ENCODE data around the gene NFATC1.

NFATC1 gene

DNA sequence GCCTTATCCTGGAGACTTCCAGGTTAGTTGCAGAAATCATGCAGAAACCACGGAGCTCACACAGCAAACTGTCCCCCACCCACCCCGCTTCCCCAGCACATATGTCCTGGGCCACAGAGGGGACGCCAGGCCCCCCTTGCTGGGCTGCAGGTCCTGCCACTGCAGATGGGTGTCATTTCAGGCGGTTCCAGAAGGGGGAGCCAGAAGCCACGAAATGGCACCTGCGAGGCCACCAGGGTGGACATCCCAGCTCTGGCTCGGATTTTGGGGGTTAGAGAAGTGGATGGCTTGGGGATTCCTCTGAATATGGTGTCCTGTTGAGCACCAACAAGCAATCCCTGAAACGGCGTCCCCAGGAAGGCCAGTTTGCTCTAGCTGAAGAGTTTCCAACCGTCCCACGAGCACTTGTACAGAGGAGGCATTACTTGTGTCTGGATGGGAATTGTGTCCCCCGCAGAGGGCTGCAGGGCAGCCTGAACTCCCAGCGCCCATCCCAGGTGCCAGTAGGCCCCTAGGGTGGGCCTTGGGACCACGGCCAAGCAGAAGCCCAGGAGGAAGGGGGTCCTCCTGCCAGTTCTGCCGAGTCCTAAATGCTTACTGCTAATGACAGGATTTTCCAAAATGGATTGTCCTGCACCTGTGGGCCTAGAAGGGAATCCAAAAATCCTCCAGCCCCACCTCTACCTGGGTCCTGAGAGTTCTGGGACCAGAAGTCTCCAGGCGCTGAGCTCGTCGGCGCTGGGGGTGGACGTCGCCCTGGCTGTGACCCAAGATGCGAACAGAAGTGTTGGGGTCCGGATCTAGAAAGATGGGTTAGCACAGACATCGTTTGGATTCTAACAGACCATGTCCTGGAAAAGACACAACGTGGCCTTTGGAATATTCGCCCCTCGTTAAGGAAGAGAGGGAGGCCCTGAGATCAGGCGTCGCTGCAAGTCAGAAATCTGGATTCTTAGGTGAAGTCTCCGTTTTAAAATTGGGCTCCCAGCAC lies 14.6 kb upstream of the NFATC1 start:
- H3K27ac ChIP-seq (ENCODE audit: insufficient read depth, low read length, poor library complexity, severe bottlenecking): no peak overlapping the region
- DNase-seq: peak in 2 of 3 donors; percentile 49 to 56
- no peaks in the 10 kb centered on the region for H3K9me3 ChIP-seq (ENCODE audit: control insufficient read depth, low read length)
- H3K4me3 ChIP-seq (ENCODE audit: insufficient read depth, low read depth, low read length, poor library complexity, severe bottlenecking): no peak overlapping the region
- H3K27me3 ChIP-seq (replicated peaks; ENCODE audit: control insufficient read depth, insufficient read depth, low read length, poor library complexity, severe bottlenecking): no peaks in the 10 kb centered on the region
- H3K4me1 ChIP-seq (ENCODE audit: control insufficient read depth, insufficient read depth, low read length, poor library complexity, severe bottlenecking): peaks cover 3% of the 10 kb centered on the region
- H3K36me3 ChIP-seq (ENCODE audit: control insufficient read depth, insufficient read depth, low read length): peaks cover 18% of the 10 kb centered on the region

GRCh38 chr18:79381811-79382311 lies 13.9 kb upstream of the NFATC1 start:
- Histone ChIP-seq H3K4me3 (ENCODE audit: insufficient read depth, low read depth, low read length, poor library complexity, severe bottlenecking) (no peak overlapping the region), H3K27me3 (replicated peaks; ENCODE audit: control insufficient read depth, insufficient read depth, low read length, poor library complexity, severe bottlenecking) (no peaks in the 10 kb centered on the region), H3K27ac (ENCODE audit: insufficient read depth, low read length, poor library complexity, severe bottlenecking) (no peak overlapping the region), H3K9me3 (ENCODE audit: control insufficient read depth, low read length) (no peaks in the 10 kb centered on the region), H3K36me3 (ENCODE audit: control insufficient read depth, insufficient read depth, low read length) (peaks cover 18% of the 10 kb centered on the region), H3K4me1 (ENCODE audit: control insufficient read depth, insufficient read depth, low read length, poor library complexity, severe bottlenecking) (peaks cover 3% of the 10 kb centered on the region)
- no peak for DNase-seq

DNA sequence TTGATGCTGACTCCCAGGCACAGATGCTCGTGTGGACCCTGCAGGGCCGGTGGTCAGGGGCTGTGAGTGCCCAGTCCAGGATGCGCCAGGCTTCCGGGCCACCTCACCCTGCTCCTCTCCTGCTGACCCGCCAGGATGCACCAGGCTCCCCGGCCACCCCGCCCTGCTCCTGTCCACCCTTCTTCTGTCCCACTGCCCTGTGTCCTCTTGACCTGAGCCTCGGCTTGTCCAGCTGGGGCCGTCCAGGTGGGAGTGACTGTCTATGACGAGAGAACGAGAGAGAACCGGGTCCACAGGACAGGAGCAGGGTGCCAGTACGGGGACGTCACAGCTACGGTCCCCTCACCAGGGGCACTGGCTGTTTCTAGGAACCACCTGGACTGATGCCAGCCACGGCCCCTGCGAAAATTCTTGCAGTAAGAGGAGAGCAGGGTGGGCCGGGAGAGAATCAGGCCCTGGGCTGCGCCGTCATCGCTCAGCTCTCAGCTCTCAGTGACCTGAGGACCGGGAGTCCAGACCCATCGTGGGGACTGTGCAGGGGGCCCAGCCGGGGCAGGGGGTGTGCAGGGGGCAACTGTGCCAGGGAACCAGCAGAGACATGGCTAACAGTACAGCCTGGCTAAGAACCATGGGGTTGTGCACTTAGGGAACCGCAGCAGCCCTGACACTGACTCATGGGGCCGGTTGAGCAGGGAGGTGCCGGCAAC lies 12.9 kb upstream of the NFATC1 start:
- H3K36me3 ChIP-seq (ENCODE audit: control insufficient read depth, insufficient read depth, low read length): peaks cover 8% of the 10 kb centered on the region
- no peak overlapping the region for H3K4me3 ChIP-seq (ENCODE audit: insufficient read depth, low read depth, low read length, poor library complexity, severe bottlenecking)
- H3K27me3 ChIP-seq (replicated peaks; ENCODE audit: control insufficient read depth, insufficient read depth, low read length, poor library complexity, severe bottlenecking): no peaks in the 10 kb centered on the region
- DNase-seq: no peak
- H3K27ac ChIP-seq (ENCODE audit: insufficient read depth, low read length, poor library complexity, severe bottlenecking): no peak overlapping the region
- H3K4me1 ChIP-seq (ENCODE audit: control insufficient read depth, insufficient read depth, low read length, poor library complexity, severe bottlenecking): peaks cover 3% of the 10 kb centered on the region
- no peaks in the 10 kb centered on the region for H3K9me3 ChIP-seq (ENCODE audit: control insufficient read depth, low read length)

GRCh38 chr18:79383388-79384056 lies 12.2 kb upstream of the NFATC1 start:
- Histone ChIP-seq H3K36me3 (ENCODE audit: control insufficient read depth, insufficient read depth, low read length) (peaks cover 1% of the 10 kb centered on the region), H3K4me1 (ENCODE audit: control insufficient read depth, insufficient read depth, low read length, poor library complexity, severe bottlenecking) (peaks cover 3% of the 10 kb centered on the region), H3K27me3 (replicated peaks; ENCODE audit: control insufficient read depth, insufficient read depth, low read length, poor library complexity, severe bottlenecking) (no peaks in the 10 kb centered on the region), H3K9me3 (ENCODE audit: control insufficient read depth, low read length) (no peaks in the 10 kb centered on the region), H3K27ac (ENCODE audit: insufficient read depth, low read length, poor library complexity, severe bottlenecking) (no peak overlapping the region), H3K4me3 (ENCODE audit: insufficient read depth, low read depth, low read length, poor library complexity, severe bottlenecking) (no peak overlapping the region)
- no peak for DNase-seq

DNA sequence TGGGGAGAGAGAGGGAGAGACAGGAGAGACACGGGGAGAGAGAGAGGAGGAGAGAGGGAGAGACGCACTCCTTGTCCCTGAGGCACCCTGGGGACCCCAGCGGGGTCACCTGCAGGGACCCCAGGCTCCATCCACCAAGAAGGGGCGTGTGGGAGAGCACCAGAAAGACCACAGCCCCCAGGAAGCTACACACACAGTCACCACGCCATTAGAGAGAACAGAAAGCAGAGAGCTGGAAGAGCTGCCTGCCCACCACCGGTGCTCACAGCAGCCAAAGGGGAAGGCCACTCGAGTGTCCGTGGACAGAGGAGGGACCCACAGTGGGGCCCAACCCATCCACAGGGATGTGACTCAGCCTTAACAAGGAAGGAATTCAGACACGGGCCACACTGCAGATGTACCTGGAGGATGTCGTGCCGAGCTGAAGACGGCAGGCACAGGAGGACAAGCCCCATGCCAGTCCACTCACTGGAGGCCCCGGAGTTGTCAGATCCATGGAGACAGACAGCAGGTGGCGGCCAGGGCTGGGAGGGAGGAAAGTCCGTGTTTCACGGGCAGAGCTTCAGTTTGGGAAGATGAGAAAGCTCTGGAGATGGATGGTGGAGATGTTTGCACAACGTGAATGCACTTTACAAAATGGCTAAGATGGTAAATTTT lies 11.5 kb upstream of the NFATC1 start:
- DNase-seq: no peak
- H3K4me1 ChIP-seq (ENCODE audit: control insufficient read depth, insufficient read depth, low read length, poor library complexity, severe bottlenecking): peaks cover under 1% of the 10 kb centered on the region
- no peak overlapping the region for H3K4me3 ChIP-seq (ENCODE audit: insufficient read depth, low read depth, low read length, poor library complexity, severe bottlenecking)
- no peaks in the 10 kb centered on the region for H3K36me3 ChIP-seq (ENCODE audit: control insufficient read depth, insufficient read depth, low read length)
- no peaks in the 10 kb centered on the region for H3K27me3 ChIP-seq (replicated peaks; ENCODE audit: control insufficient read depth, insufficient read depth, low read length, poor library complexity, severe bottlenecking)
- no peak overlapping the region for H3K27ac ChIP-seq (ENCODE audit: insufficient read depth, low read length, poor library complexity, severe bottlenecking)
- no peaks in the 10 kb centered on the region for H3K9me3 ChIP-seq (ENCODE audit: control insufficient read depth, low read length)

GRCh38 chr18:79384834-79385233 lies 10.9 kb upstream of the NFATC1 start:
- H3K4me1 ChIP-seq (ENCODE audit: control insufficient read depth, insufficient read depth, low read length, poor library complexity, severe bottlenecking): no peaks in the 10 kb centered on the region
- H3K27me3 ChIP-seq (replicated peaks; ENCODE audit: control insufficient read depth, insufficient read depth, low read length, poor library complexity, severe bottlenecking): no peaks in the 10 kb centered on the region
- DNase-seq: no peak
- H3K36me3 ChIP-seq (ENCODE audit: control insufficient read depth, insufficient read depth, low read length): no peaks in the 10 kb centered on the region
- H3K4me3 ChIP-seq (ENCODE audit: insufficient read depth, low read depth, low read length, poor library complexity, severe bottlenecking): no peak overlapping the region
- H3K9me3 ChIP-seq (ENCODE audit: control insufficient read depth, low read length): no peaks in the 10 kb centered on the region
- H3K27ac ChIP-seq (ENCODE audit: insufficient read depth, low read length, poor library complexity, severe bottlenecking): no peak overlapping the region

DNA sequence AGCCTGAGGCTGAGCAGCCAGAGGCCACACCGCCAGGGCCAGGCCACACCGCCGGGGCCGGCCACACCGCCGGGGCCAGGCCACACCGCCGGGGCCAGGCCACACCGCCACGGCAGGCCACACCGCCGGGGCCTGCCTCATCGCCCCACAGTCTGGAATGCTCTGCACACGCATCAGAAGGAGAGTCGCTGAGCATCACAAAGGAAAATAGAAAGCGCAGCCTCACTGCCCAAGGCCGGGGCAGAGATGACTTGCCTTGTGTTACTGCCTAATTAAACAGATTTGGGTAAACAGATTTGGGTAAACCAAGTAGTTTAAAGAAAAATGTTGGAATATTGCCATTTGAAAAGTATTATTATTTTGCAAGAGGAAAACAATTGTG lies 10.4 kb upstream of the NFATC1 start:
- no peaks in the 10 kb centered on the region for H3K36me3 ChIP-seq (ENCODE audit: control insufficient read depth, insufficient read depth, low read length)
- H3K9me3 ChIP-seq (ENCODE audit: control insufficient read depth, low read length): no peaks in the 10 kb centered on the region
- H3K27me3 ChIP-seq (replicated peaks; ENCODE audit: control insufficient read depth, insufficient read depth, low read length, poor library complexity, severe bottlenecking): no peaks in the 10 kb centered on the region
- H3K27ac ChIP-seq (ENCODE audit: insufficient read depth, low read length, poor library complexity, severe bottlenecking): no peak overlapping the region
- H3K4me1 ChIP-seq (ENCODE audit: control insufficient read depth, insufficient read depth, low read length, poor library complexity, severe bottlenecking): no peaks in the 10 kb centered on the region
- DNase-seq: no peak
- H3K4me3 ChIP-seq (ENCODE audit: insufficient read depth, low read depth, low read length, poor library complexity, severe bottlenecking): no peak overlapping the region

DNA sequence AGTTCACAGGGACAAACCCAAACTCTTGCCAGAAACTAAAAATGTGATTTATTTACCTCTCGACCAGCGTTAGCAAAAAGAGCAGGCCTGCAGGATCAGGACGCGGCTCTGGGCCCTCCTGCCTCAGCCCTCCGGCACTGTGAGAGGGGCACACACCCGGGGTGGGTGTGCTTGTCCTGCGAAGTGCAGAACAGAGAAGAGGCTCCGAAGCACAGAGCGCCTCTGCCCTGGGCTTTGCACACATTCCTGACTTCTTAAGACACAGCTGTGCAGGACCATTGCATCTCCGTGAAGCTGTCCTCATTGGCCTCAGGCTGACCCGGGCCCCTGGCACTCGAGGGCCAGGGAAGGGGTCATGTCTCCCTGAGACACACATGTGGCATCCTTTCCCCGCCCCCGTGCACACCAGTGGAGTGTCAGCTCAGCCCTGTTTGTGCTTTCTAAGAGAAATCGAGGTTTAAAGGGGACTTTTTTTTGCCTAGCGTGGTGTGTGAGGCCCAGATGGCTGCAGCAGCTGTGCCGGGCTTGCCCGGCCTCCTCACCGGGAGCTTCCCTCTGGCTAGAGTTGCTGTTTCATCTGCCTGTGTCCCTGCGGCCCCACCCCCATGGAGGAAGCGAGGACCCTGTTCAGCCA lies 9.9 kb upstream of the NFATC1 start:
- no peak overlapping the region for H3K4me3 ChIP-seq (ENCODE audit: insufficient read depth, low read depth, low read length, poor library complexity, severe bottlenecking)
- H3K27me3 ChIP-seq (replicated peaks; ENCODE audit: control insufficient read depth, insufficient read depth, low read length, poor library complexity, severe bottlenecking): no peaks in the 10 kb centered on the region
- DNase-seq: no peak
- H3K36me3 ChIP-seq (ENCODE audit: control insufficient read depth, insufficient read depth, low read length): no peaks in the 10 kb centered on the region
- no peak overlapping the region for H3K27ac ChIP-seq (ENCODE audit: insufficient read depth, low read length, poor library complexity, severe bottlenecking)
- no peaks in the 10 kb centered on the region for H3K9me3 ChIP-seq (ENCODE audit: control insufficient read depth, low read length)
- H3K4me1 ChIP-seq (ENCODE audit: control insufficient read depth, insufficient read depth, low read length, poor library complexity, severe bottlenecking): no peaks in the 10 kb centered on the region

- Histone ChIP-seq H3K27ac (ENCODE audit: insufficient read depth, low read length, poor library complexity, severe bottlenecking) (no peak overlapping the region), H3K9me3 (ENCODE audit: control insufficient read depth, low read length) (no peaks in the 10 kb centered on the region), H3K4me1 (ENCODE audit: control insufficient read depth, insufficient read depth, low read length, poor library complexity, severe bottlenecking) (no peaks in the 10 kb centered on the region), H3K4me3 (ENCODE audit: insufficient read depth, low read depth, low read length, poor library complexity, severe bottlenecking) (no peak overlapping the region), H3K36me3 (ENCODE audit: control insufficient read depth, insufficient read depth, low read length) (no peaks in the 10 kb centered on the region), H3K27me3 (replicated peaks; ENCODE audit: control insufficient read depth, insufficient read depth, low read length, poor library complexity, severe bottlenecking) (no peaks in the 10 kb centered on the region)
- DNase-seq: no peak
These were observed 9.2 kb upstream of the NFATC1 start for GRCh38 chr18:79386547-79386946.
